Endothelial cell (in vitro differentiated cells): ENCODE data around the gene NAV2. TPM values are rescaled to one million over a fixed set of nuclear protein-coding genes. Genes with fewer than 3 reads are reported as not detected.

Experiments used
- DNase-seq: peaks from one replicate; pipeline ENCODE4 v3.0.0; 2021; ENCODE audit warnings: low spot score
- H3K27ac Mint-ChIP-seq: one replicate; pipeline ENCODE4 v1.8.0; 2021; ENCODE audit warnings: mixed read lengths, inconsistent platforms; ENCODE audit not compliant: unreplicated experiment
- H3K27me3 Mint-ChIP-seq: one replicate; pipeline ENCODE4 v1.8.0; 2021; ENCODE audit warnings: mild to moderate bottlenecking, moderate library complexity, mixed read lengths, inconsistent platforms; ENCODE audit not compliant: unreplicated experiment
- H3K36me3 Mint-ChIP-seq: one replicate; pipeline ENCODE4 v1.8.0; 2021; ENCODE audit warnings: mild to moderate bottlenecking, low read depth, mixed read lengths, inconsistent platforms; ENCODE audit not compliant: unreplicated experiment
- H3K4me1 Mint-ChIP-seq: one replicate; pipeline ENCODE4 v1.8.0; 2021; ENCODE audit warnings: mild to moderate bottlenecking, mixed read lengths, inconsistent platforms; ENCODE audit not compliant: unreplicated experiment
- H3K4me3 Mint-ChIP-seq: one replicate; pipeline ENCODE4 v1.8.0; 2021; ENCODE audit warnings: mild to moderate bottlenecking, mixed read lengths, inconsistent platforms; ENCODE audit not compliant: unreplicated experiment
- H3K9me3 Mint-ChIP-seq: one replicate; pipeline ENCODE4 v1.8.0; 2021; ENCODE audit warnings: mixed read lengths, inconsistent platforms; ENCODE audit not compliant: unreplicated experiment
- CTCF ChIP-seq: fragments of 200-600 bp; sonication (generic); IDR thresholded peaks from one replicate; pipeline ENCODE4 v1.5.0; 2021; ENCODE audit warnings: antibody characterized with exemption; ENCODE audit not compliant: unreplicated experiment
- total RNA-seq: library from RNA; stranded (reverse); fragmentation: NEBNext Ultra II Directional; extraction: Animal tissue kit (Norgen Biotek cat#: 25700); gene quantifications from one replicate; pipeline ENCODE4 v1.2.1, GENCODE V29; 2021; ENCODE audit not compliant: unreplicated experiment

The NAV2 gene
- total RNA-seq, 1 donor from 2014 or later = 15.6 TPM

GRCh38 chr11:20035375-20035700 is 322.7 kb downstream of the NAV2 start:
- DNase-seq = no peak
- H3K36me3 Mint-ChIP-seq = no peaks in the 10 kb centered on the region
- H3K27me3 Mint-ChIP-seq = peaks cover 6% of the 10 kb centered on the region
- H3K9me3 Mint-ChIP-seq = no peaks in the 10 kb centered on the region
- H3K4me3 Mint-ChIP-seq = no peak overlapping the region
- peaks cover 36% of the 10 kb centered on the region for H3K4me1 Mint-ChIP-seq
- TF ChIP-seq CTCF = no peak
- no peak overlapping the region for H3K27ac Mint-ChIP-seq

GRCh38 chr11:20035701-20036601 is 323.3 kb downstream of the NAV2 start:
- Mint-ChIP-seq H3K9me3 (no peaks in the 10 kb centered on the region), H3K4me1 (peaks cover 37% of the 10 kb centered on the region), H3K27me3 (peaks cover 6% of the 10 kb centered on the region), H3K4me3 (no peak overlapping the region), H3K36me3 (no peaks in the 10 kb centered on the region), H3K27ac (no peak overlapping the region)
- TF ChIP-seq CTCF = no peak
- DNase-seq = no peak

- no peak overlapping the region for H3K27ac Mint-ChIP-seq
- peaks cover 32% of the 10 kb centered on the region for H3K4me1 Mint-ChIP-seq
- H3K27me3 Mint-ChIP-seq = peaks cover 6% of the 10 kb centered on the region
- no peak for DNase-seq
- H3K36me3 Mint-ChIP-seq = no peaks in the 10 kb centered on the region
- no peaks in the 10 kb centered on the region for H3K9me3 Mint-ChIP-seq
- no peak overlapping the region for H3K4me3 Mint-ChIP-seq
- TF ChIP-seq CTCF = no peak
Measured at GRCh38 chr11:20036626-20037335, 324.1 kb downstream of the NAV2 start.

- no peak overlapping the region for H3K4me3 Mint-ChIP-seq
Measured at GRCh38 chr11:20037396-20038153, 324.9 kb downstream of the NAV2 start.

More at GRCh38 chr11:20037396-20038153, 324.9 kb downstream of the NAV2 start:
- no peak for DNase-seq
- TF ChIP-seq CTCF = no peak
- Mint-ChIP-seq H3K27me3 (peaks cover 6% of the 10 kb centered on the region), H3K36me3 (no peaks in the 10 kb centered on the region), H3K9me3 (no peaks in the 10 kb centered on the region), H3K4me1 (peaks cover 32% of the 10 kb centered on the region), H3K27ac (no peak overlapping the region)
